Bronchial epithelial cell (primary cell): ENCODE data around the gene NCOA6. TPM values are rescaled to one million over a fixed set of nuclear protein-coding genes. Genes with fewer than 3 reads are reported as not detected.

Source experiments
- DNase-seq: peaks from one replicate; pipeline ENCODE4 v3.0.0-alpha.2; 2010; ENCODE audit warnings: low read depth
- FAIRE-seq: peaks from 2 replicates; lab custom pipeline; 2011; peaks lifted over from hg19 to GRCh38; lab: Jason Lieb, UNC
- H3K27me3 ChIP-seq: 2 replicates; pipeline ENCODE4 v1.5.1; 2011; ENCODE audit warnings: low read length; ENCODE audit not compliant: control insufficient read depth, insufficient read depth
- H3K36me3 ChIP-seq: 2 replicates; pipeline ENCODE4 v1.5.1; 2011; ENCODE audit warnings: low read length; ENCODE audit not compliant: control insufficient read depth, insufficient read depth
- H3K4me3 ChIP-seq: 2 replicates; pipeline ENCODE4 v1.5.1; 2011; ENCODE audit warnings: mild to moderate bottlenecking, low read depth, low read length, control low read depth
- total RNA-seq: library from RNA; depleted of rRNA; stranded (reverse); fragments of >200 nt; gene quantifications from 2 replicates; pipeline ENCODE4 v1.2.1, GENCODE V29; 2014
- TF ChIP-seq, protein P1 (sequence below): IDR thresholded peaks from 2 replicates; pipeline ENCODE4 v1.5.1; 2011; ENCODE audit warnings: mild to moderate bottlenecking, moderate library complexity, low read length, control low read depth, inconsistent platforms; ENCODE audit not compliant: insufficient read depth, severe bottlenecking

The NCOA6 gene
- total RNA-seq, 1 donor from 2014 or later = 5.5 TPM

DNA sequence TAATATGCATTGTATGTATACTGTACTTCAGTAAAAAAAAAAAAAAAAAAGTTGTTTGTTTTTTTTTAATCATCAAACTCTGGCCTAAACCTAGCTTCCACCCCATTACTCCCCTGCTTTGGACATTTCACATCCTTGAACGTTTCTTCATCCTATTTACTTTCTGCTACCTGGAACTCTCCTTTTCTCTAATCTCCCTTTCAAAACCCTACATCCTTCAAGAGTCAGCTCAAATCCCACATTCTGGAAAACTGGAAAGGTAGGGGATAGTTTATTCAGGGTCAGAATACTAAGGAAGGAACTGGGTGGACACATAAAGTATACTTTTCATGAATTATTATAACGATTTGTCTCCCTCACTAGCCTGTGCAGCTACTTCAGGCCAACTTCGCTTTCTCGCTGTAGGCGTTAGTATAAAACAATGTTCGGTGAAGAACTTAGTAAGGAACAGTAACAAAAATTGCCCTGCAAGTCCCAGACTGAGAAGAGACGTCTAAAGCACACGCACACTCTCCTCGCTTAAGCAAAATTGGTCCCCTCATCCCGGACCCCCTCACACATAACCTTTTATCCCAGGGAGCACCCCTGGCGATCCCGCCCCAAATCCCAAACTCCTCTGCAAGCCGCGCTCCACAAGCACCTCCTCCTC is 149.3 kb downstream of the NCOA6 start:
- Histone ChIP-seq H3K27me3 (no peaks in the 10 kb centered on the region), H3K4me3 (peak overlapping the region; percentile 80), H3K36me3 (no peaks in the 10 kb centered on the region)
- TF ChIP-seq, protein P1, sequence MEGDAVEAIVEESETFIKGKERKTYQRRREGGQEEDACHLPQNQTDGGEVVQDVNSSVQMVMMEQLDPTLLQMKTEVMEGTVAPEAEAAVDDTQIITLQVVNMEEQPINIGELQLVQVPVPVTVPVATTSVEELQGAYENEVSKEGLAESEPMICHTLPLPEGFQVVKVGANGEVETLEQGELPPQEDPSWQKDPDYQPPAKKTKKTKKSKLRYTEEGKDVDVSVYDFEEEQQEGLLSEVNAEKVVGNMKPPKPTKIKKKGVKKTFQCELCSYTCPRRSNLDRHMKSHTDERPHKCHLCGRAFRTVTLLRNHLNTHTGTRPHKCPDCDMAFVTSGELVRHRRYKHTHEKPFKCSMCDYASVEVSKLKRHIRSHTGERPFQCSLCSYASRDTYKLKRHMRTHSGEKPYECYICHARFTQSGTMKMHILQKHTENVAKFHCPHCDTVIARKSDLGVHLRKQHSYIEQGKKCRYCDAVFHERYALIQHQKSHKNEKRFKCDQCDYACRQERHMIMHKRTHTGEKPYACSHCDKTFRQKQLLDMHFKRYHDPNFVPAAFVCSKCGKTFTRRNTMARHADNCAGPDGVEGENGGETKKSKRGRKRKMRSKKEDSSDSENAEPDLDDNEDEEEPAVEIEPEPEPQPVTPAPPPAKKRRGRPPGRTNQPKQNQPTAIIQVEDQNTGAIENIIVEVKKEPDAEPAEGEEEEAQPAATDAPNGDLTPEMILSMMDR = no peak
- no peak for FAIRE-seq
- no peak for DNase-seq

DNA sequence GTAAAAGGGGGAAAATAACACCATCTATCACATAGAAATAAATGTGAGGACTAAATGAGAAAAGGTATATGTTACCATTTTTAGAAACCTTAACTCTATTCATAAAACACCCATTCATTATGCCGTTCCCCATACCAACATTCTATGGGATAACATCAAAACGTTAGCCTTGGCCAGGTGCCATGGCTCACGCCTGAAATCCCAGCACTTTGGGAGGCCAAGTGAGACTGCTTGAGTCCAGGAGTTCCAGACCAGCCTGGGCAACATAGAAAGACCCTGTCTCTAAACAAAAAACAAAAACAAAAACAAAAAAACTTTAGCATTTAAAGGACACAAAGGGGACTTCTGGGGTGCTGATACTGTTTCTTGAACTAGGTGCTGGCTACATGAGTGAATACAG is 149.9 kb downstream of the NCOA6 start:
- FAIRE-seq (no peak), DNase-seq (no peak)
- Histone ChIP-seq H3K36me3 (no peaks in the 10 kb centered on the region), H3K27me3 (no peaks in the 10 kb centered on the region), H3K4me3 (no peak overlapping the region)
- TF ChIP-seq, protein P1 = no peak

DNA sequence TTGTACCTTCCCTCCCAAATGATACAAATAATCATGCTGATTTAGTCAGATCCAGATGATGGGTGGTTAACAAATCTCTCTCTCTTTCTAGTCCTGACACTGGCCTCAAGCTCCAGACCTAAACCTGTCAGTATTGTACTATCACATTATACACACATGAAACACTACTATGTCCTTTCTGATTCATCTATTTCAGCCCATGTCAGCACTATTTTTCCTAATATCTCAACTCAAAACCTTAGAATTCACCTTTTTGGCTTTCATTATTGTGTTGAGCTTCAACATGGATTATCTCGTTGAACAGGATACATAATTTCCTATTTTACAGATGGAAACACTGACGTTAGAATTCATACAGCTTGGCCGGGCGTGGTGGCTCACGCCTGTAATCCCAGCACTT is 152.0 kb downstream of the NCOA6 start:
- Histone ChIP-seq H3K27me3 (no peaks in the 10 kb centered on the region), H3K36me3 (no peaks in the 10 kb centered on the region), H3K4me3 (no peak overlapping the region)
- no peak for DNase-seq
- TF ChIP-seq, protein P1 = no peak
- no peak for FAIRE-seq

DNA sequence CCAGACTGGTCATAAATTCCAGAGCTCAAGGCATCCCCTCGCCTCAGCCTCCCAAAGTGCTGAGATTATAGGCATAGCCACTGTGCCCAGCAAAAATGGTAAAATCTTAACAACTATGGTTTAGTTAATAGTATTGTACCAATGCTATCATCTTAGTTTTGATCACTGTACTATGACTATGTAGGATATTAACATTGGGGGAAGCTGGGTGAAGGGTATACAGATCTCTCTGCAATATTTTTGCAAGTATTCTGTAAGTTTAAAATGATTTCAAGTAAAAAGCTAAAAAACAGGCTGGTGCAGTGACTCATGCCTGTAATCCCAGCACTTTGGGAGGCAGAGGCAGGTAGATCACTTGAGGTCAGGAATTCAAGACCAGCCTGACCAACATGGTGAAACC is 156.4 kb downstream of the NCOA6 start:
- DNase-seq (no peak), FAIRE-seq (no peak)
- Histone ChIP-seq H3K4me3 (no peak overlapping the region), H3K27me3 (no peaks in the 10 kb centered on the region), H3K36me3 (no peaks in the 10 kb centered on the region)
- TF ChIP-seq, protein P1 = no peak

Other genes with a start within 250 kb of the NCOA6 start
- 5.5 TPM in 2 replicates for gene PIGU, start 148.6 kb downstream of the NCOA6 start, total RNA-seq
- gene TP53INP2, start 121.3 kb downstream of the NCOA6 start, total RNA-seq = 0.53 and 2.8 TPM in 2 replicates
- gene GGT7, start 47.2 kb upstream of the NCOA6 start, total RNA-seq = 1.6 and 2.0 TPM in 2 replicates
- gene ACSS2, start 51.0 kb upstream of the NCOA6 start, total RNA-seq = 29.7 and 45.1 TPM in 2 replicates
- 105 and 192 TPM in 2 replicates for gene GSS, start 130.2 kb upstream of the NCOA6 start, total RNA-seq
- under 0.01 TPM in 2 replicates for gene MYH7B, start 130.2 kb upstream of the NCOA6 start, total RNA-seq